K562 (cell line): Measurements from ENCODE around the gene OR10R2. TPM values are rescaled to one million over a fixed set of nuclear protein-coding genes. Genes with fewer than 3 reads are reported as not detected.

Experiments used
- ATAC-seq: fragments of 200-7000 bp; cut with Tn5 transposase; 3 replicates; pipeline ENCODE4 v1.9.1; 2020; ENCODE audit warnings: moderate library complexity
- BruUV-seq: library from RNA; stranded (reverse); fragments of 400-500 nt; replicated peaks from 2 replicates; lab custom pipeline; 2021; lab: Mats Ljungman, UMichigan
- CTCF ChIA-PET: fragments of 300-600 bp; formaldehyde crosslinking; extraction: SDS; loops from one replicate; lab custom pipeline; 2021; ENCODE audit warnings: low intra/inter-chr PET ratio; lab: Yijun Ruan, JAX
- POLR2A ChIA-PET: fragments of 300-600, 350-650 bp; sonication (Branson Sonifier 250); formaldehyde crosslinking; extraction: SDS; loops from one replicate; lab custom pipeline; 2021; ENCODE audit warnings: antibody characterized with exemption, inconsistent platforms; lab: Yijun Ruan, JAX
- DNase-seq, 4 experiments: peaks; one replicate each; pipeline versions ENCODE4 v3.0.0 to v3.0.0-alpha.2; 2011 to 2018; ENCODE audit warnings: low spot score in 3 of 4, mixed read lengths in 3 of 4; ENCODE audit errors: extremely low read depth in 1 of 4
- FAIRE-seq: peaks from 2 replicates; lab custom pipeline; 2011; peaks lifted over from hg19 to GRCh38; lab: Jason Lieb, UNC
- H2AFZ ChIP-seq: 2 replicates; pipeline ENCODE4 v1.6.0; 2011; ENCODE audit warnings: low read depth, low read length, control low read depth, inconsistent platforms
- H3K27ac ChIP-seq: fragments of 200-600 bp; 3 replicates; pipeline ENCODE4 v1.8.0; 2011; ENCODE audit warnings: low read depth, mild to moderate bottlenecking, control low read depth, inconsistent platforms, low read length, moderate library complexity, mixed read lengths; ENCODE audit errors: extremely low read depth
- H3K27me3 ChIP-seq, 2 experiments: fragments of 300-600 bp in 1 of 2; 2 replicates in 1 of 2; 3 replicates in 1 of 2; pipeline versions ENCODE4 v1.6.0 to v1.8.0; 2011; ENCODE audit warnings: inconsistent platforms in 2 of 2, low read length in 2 of 2, mild to moderate bottlenecking in 1 of 2, mixed read lengths in 1 of 2, moderate library complexity in 1 of 2; ENCODE audit not compliant: control insufficient read depth in 2 of 2, insufficient read depth in 2 of 2
- H3K36me3 ChIP-seq: fragments of 300-600 bp; 3 replicates; pipeline ENCODE4 v1.8.0; 2011; ENCODE audit warnings: mild to moderate bottlenecking, low read length, inconsistent platforms; ENCODE audit not compliant: control insufficient read depth, insufficient read depth
- H3K4me1 ChIP-seq, 2 experiments: fragments of 200-600 bp in 1 of 2; replicated peaks in 1 of 2; 2 replicates in 1 of 2; 3 replicates in 1 of 2; pipeline versions ENCODE4 v1.5.1 to v1.8.0; 2011; ENCODE audit warnings: inconsistent platforms in 2 of 2, low read length in 2 of 2, mild to moderate bottlenecking in 1 of 2, mixed read lengths in 1 of 2, moderate library complexity in 1 of 2; ENCODE audit not compliant: control insufficient read depth in 2 of 2, insufficient read depth in 2 of 2
- H3K4me2 ChIP-seq: 2 replicates; pipeline ENCODE4 v1.6.1; 2011; ENCODE audit warnings: low read length, control low read depth, inconsistent platforms, mixed read lengths; ENCODE audit not compliant: insufficient read depth
- H3K4me3 ChIP-seq: fragments of 200-600 bp; sonication (generic), shearing (Covaris generic); 2 replicates; pipeline ENCODE4 v1.5.1; 2016; ENCODE audit warnings: control low read depth, inconsistent platforms
- H3K79me2 ChIP-seq: fragments of 200-600 bp; 3 replicates; pipeline ENCODE4 v1.8.0; 2011; ENCODE audit warnings: low read length, inconsistent platforms; ENCODE audit not compliant: control insufficient read depth, insufficient read depth
- H3K9ac ChIP-seq, 2 experiments: 2 replicates each; pipeline versions ENCODE4 v1.6.0 to v1.6.1; 2011; ENCODE audit warnings: low read depth in 2 of 2, low read length in 2 of 2, control low read depth in 1 of 2, inconsistent platforms in 1 of 2, mild to moderate bottlenecking in 1 of 2, mixed read lengths in 1 of 2; ENCODE audit not compliant: insufficient read depth in 1 of 2
- H3K9me1 ChIP-seq: one replicate; pipeline ENCODE4 v1.6.0; 2011; ENCODE audit warnings: inconsistent platforms, mild to moderate bottlenecking, low read length, moderate library complexity; ENCODE audit not compliant: control insufficient read depth, insufficient read depth
- H3K9me3 ChIP-seq: replicated peaks from 2 replicates; pipeline ENCODE4 v1.5.1; 2011; ENCODE audit warnings: low read depth, low read length, inconsistent platforms; ENCODE audit not compliant: control insufficient read depth, insufficient read depth
- H4K20me1 ChIP-seq: replicated peaks from 2 replicates; pipeline ENCODE4 v1.6.1; 2011; ENCODE audit warnings: low read length, inconsistent platforms, mixed read lengths; ENCODE audit not compliant: control insufficient read depth, insufficient read depth
- CEBPG ChIP-seq, 3 experiments: fragments of 200-800 bp in 1 of 3; sonication (Bioruptor generic) in 1 of 3; sonication (generic) in 1 of 3; formaldehyde crosslinking in 1 of 3; IDR thresholded peaks in 2 of 3; conservative IDR thresholded peaks in 1 of 3; 2 replicates each; pipeline versions ENCODE4 v1.6.1 to v1.8.0; 2016 to 2022; ENCODE audit warnings: missing compliant biosample characterization in 2 of 3, missing genetic modification characterization in 2 of 3, mild to moderate bottlenecking in 1 of 3, missing genetic modification reagents in 1 of 3
- CHD4 ChIP-seq: fragments of 200-600 bp; sonication (generic); IDR thresholded peaks from 3 replicates; pipeline ENCODE4 v1.6.1; 2012; ENCODE audit warnings: low read depth, mild to moderate bottlenecking, mixed read lengths, low read length, inconsistent platforms; ENCODE audit not compliant: insufficient read depth, insufficient replicate concordance, poor library complexity, severe bottlenecking
- CXXC5 ChIP-seq: fragments of 250-450 bp; sonication (Bioruptor Pico); IDR thresholded peaks from 2 replicates; pipeline ENCODE4 v1.8.0; 2022; ENCODE audit warnings: inconsistent platforms, mild to moderate bottlenecking, moderate library complexity
- DDX20 ChIP-seq: fragments of 450-650 bp; IDR thresholded peaks from 2 replicates; pipeline ENCODE4 v1.6.1; 2016; ENCODE audit warnings: missing genetic modification characterization, low read depth, mild to moderate bottlenecking, missing compliant biosample characterization, moderate library complexity
- ID3 ChIP-seq, 2 experiments: fragments of 250-450 bp in 1 of 2; fragments of 450-650 bp in 1 of 2; sonication (Bioruptor Pico) in 1 of 2; IDR thresholded peaks; 2 replicates each; pipeline versions ENCODE4 v1.6.1 to v1.8.0; 2016 to 2021; ENCODE audit warnings: mild to moderate bottlenecking in 2 of 2, moderate library complexity in 2 of 2, missing compliant biosample characterization in 1 of 2, missing genetic modification characterization in 1 of 2
- JUND ChIP-seq, 2 experiments: IDR thresholded peaks; 2 replicates in 1 of 2; 3 replicates in 1 of 2; pipeline ENCODE4 v1.6.1; 2011; ENCODE audit warnings: borderline replicate concordance in 2 of 2, low read depth in 2 of 2, low read length in 2 of 2, improper control_type of control experiment in 1 of 2, missing biosample characterization in 1 of 2, missing genetic modification characterization in 1 of 2, missing genetic modification reagents in 1 of 2
- KLF6 ChIP-seq: fragments of 250-450 bp; sonication (Bioruptor Pico); IDR thresholded peaks from 2 replicates; pipeline ENCODE4 v1.4.0; 2020; ENCODE audit warnings: mild to moderate bottlenecking, moderate library complexity, borderline replicate concordance
- POLR2AphosphoS5 ChIP-seq: IDR thresholded peaks from 2 replicates; pipeline ENCODE4 v1.6.1; 2011; ENCODE audit warnings: mild to moderate bottlenecking, low read depth, low read length, moderate library complexity; ENCODE audit not compliant: control insufficient read depth, insufficient read depth
- PYGO2 ChIP-seq: fragments of 450-650 bp; IDR thresholded peaks from 2 replicates; pipeline ENCODE4 v1.6.1; 2016; ENCODE audit warnings: mild to moderate bottlenecking, missing genetic modification characterization, moderate library complexity, missing compliant biosample characterization
- RB1 ChIP-seq: fragments of 450-650 bp; IDR thresholded peaks from 2 replicates; pipeline ENCODE4 v1.6.1; 2017; ENCODE audit warnings: low read depth, mild to moderate bottlenecking
- SAFB ChIP-seq: fragments of 200-400 bp; formaldehyde crosslinking; IDR thresholded peaks from 2 replicates; pipeline ENCODE4 v1.6.1; 2017; ENCODE audit warnings: low read depth, low read length, borderline replicate concordance
- SMAD1 ChIP-seq: fragments of 150-350 bp; IDR thresholded peaks from 2 replicates; pipeline ENCODE4 v1.6.1; 2014; ENCODE audit warnings: low read length, low read depth; ENCODE audit not compliant: partially characterized antibody
- SNRNP70 ChIP-seq: fragments of 200-400 bp; formaldehyde crosslinking; optimal IDR thresholded peaks from 2 replicates; pipeline ENCODE3; 2017; ENCODE audit warnings: low read depth, low read length
- SP2 ChIP-seq: IDR thresholded peaks from 2 replicates; pipeline ENCODE4 v1.6.1; 2011; ENCODE audit warnings: mild to moderate bottlenecking, low read depth, low read length, moderate library complexity; ENCODE audit not compliant: poor library complexity, severe bottlenecking; ENCODE audit errors: extremely low read depth
- TBL1XR1 ChIP-seq, 2 experiments: IDR thresholded peaks; 2 replicates each; pipeline ENCODE4 v1.6.1; 2012; ENCODE audit warnings: improper control_type of control experiment in 2 of 2, low read length in 2 of 2, mild to moderate bottlenecking in 1 of 2
- ZNF124 ChIP-seq: sonication (generic); formaldehyde crosslinking; IDR thresholded peaks from 2 replicates; pipeline ENCODE4 v1.8.1; 2022; ENCODE audit warnings: missing genetic modification reagents
- ZNF778 ChIP-seq: fragments of 450-650 bp; formaldehyde crosslinking; IDR thresholded peaks from 2 replicates; pipeline ENCODE4 v1.4.0; 2020; ENCODE audit warnings: mild to moderate bottlenecking, moderate library complexity
- in situ Hi-C: fragments of 300-500 bp; cut with MboI; formaldehyde crosslinking; loops from 4 replicates; pipeline ENCODE4 v1.15.0; 2018; ENCODE audit warnings: inconsistent platforms, mixed read lengths
- intact Hi-C: fragments of 100-400 bp; cut with micrococcal nuclease; formaldehyde crosslinking; loops from 2 replicates; pipeline ENCODE4 v1.14.2; 2022
- polyA plus RNA-seq, 8 experiments: library from polyadenylated mRNA; depleted of rRNA in 4 of 8; stranded (reverse) in 5 of 8; unstranded in 3 of 8; fragments of >200 nt; fragmentation: Nextera tagmentation in 2 of 8; fragmentation: Illumina TruSeq in 1 of 8; extraction: Ambion mirVana in 2 of 8; extraction: Trizol in 1 of 8; gene quantifications; 2 replicates each; pipeline versions ENCODE4 v1.2.1 to v1.2.3, GENCODE V29; 2011 to 2014; ENCODE audit warnings: inconsistent platforms in 1 of 8, missing spikeins in 1 of 8
- total RNA-seq, 7 experiments: library from RNA; depleted of rRNA in 6 of 7; stranded (reverse); fragments of >200 nt in 6 of 7; fragmentation: Illumina TruSeq in 2 of 7; extraction: Trizol in 2 of 7; gene quantifications; 2 replicates each; pipeline versions ENCODE4 v1.2.1 to v1.2.3, GENCODE V29; 2011 to 2021; ENCODE audit warnings: low replicate concordance in 1 of 7

The OR10R2 gene
- total and polyA plus RNA-seq, 9 of the 15 experiments (the other 6 are each of a cell fraction or from before 2014, with no cell fraction given): not detected

GRCh38 chr1:158457246-158457645 is 14.8 kb upstream of the OR10R2 start:
- POLR2A ChIA-PET: no interaction called here
- no peak for DNase-seq
- H3K4me3 ChIP-seq: no peak overlapping the region

DNA sequence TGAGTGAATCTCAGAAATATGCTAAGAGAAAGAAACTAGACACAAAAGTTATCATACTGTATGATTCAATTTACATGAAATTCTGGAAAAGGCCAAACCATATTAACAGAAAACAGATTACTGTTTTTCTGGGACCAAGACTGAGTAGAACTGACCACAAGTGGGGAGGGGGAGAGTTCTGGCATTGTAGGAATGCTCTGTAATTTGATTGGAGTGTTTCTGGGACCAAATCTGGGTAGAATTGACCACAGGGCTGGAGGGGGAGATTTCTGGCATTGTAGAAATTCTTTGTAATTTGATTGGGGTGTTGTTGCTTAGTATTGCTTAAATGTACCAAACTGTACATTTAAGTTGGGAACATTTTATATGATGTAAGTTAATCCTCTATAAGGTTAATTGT is 13.8 kb upstream of the OR10R2 start:
- intact Hi-C loops (no loop called here), in situ Hi-C loops (no loop called here)
- Histone ChIP-seq H3K27me3 (no peaks in the 10 kb centered on the region), H3K9ac (no peak overlapping the region), H3K36me3 (no peaks in the 10 kb centered on the region), H3K4me2 (no peak overlapping the region), H3K4me1 (no peaks in the 10 kb centered on the region), H2AFZ (no peak overlapping the region), H3K79me2 (no peaks in the 10 kb centered on the region), H3K9me3 (no peaks in the 10 kb centered on the region), H3K9me1 (no peaks in the 10 kb centered on the region), H3K27ac (no peak overlapping the region), H4K20me1 (no peaks in the 10 kb centered on the region), H3K4me3 (no peak overlapping the region)
- BruUV-seq: no TSS peak
- no peak for DNase-seq
- CTCF ChIA-PET: no interaction called here
- no peak for FAIRE-seq
- ATAC-seq: no peak
- POLR2A ChIA-PET: no interaction called here
- no peak for TF ChIP-seq PYGO2 (tag)
- TF ChIP-seq DDX20 (tag): no peak
- TF ChIP-seq ZNF778 (CRISPR knock-in tag): no peak
- no peak for TF ChIP-seq SAFB
- no peak for TF ChIP-seq SP2
- TF ChIP-seq CHD4: no peak
- TF ChIP-seq JUND (IDR thresholded peaks at IDR 0.05; ENCODE audit: borderline replicate concordance, low read depth, low read length): no peak
- TF ChIP-seq JUND (tag; IDR thresholded peaks at IDR 0.05; ENCODE audit: borderline replicate concordance, low read depth, low read length): no peak
- TF ChIP-seq TBL1XR1 (IDR thresholded peaks at IDR 0.05; ENCODE audit: low read length in 2 of 2): no peak

More at GRCh38 chr1:158457246-158457645, 14.8 kb upstream of the OR10R2 start:
- no peak for TF ChIP-seq SMAD1
- no peak for TF ChIP-seq SNRNP70
- no peak for TF ChIP-seq CEBPG (CRISPR knock-in tag; IDR thresholded peaks at IDR 0.05)
- no peak for TF ChIP-seq CEBPG (tag; conservative IDR thresholded peaks at IDR 0.05 in 1 of 2, IDR thresholded peaks at IDR 0.05 in 1 of 2)
- no peak for TF ChIP-seq KLF6 (CRISPR knock-in tag)
- TF ChIP-seq ID3 (CRISPR knock-in tag; IDR thresholded peaks at IDR 0.05): no peak
- TF ChIP-seq ID3 (tag; IDR thresholded peaks at IDR 0.05): no peak
- TF ChIP-seq CXXC5 (CRISPR knock-in tag): no peak
- TF ChIP-seq POLR2AphosphoS5: no peak
- TF ChIP-seq RB1: no peak
- no peak for TF ChIP-seq ZNF124 (CRISPR knock-in tag)
- no peak for ATAC-seq
- no peaks in the 10 kb centered on the region for H4K20me1 ChIP-seq
- no peaks in the 10 kb centered on the region for H3K9me3 ChIP-seq
- in situ Hi-C loops: no loop called here
- intact Hi-C loops: no loop called here
- no peaks in the 10 kb centered on the region for H3K27me3 ChIP-seq
- CTCF ChIA-PET: no interaction called here
- FAIRE-seq: no peak
- no TSS peak for BruUV-seq
- no peaks in the 10 kb centered on the region for H3K4me1 ChIP-seq
- H3K9ac ChIP-seq: no peak overlapping the region
- H2AFZ ChIP-seq: no peak overlapping the region
- no peak overlapping the region for H3K27ac ChIP-seq
- no peaks in the 10 kb centered on the region for H3K36me3 ChIP-seq
- H3K4me2 ChIP-seq: no peak overlapping the region
- no peaks in the 10 kb centered on the region for H3K9me1 ChIP-seq
- H3K79me2 ChIP-seq: no peaks in the 10 kb centered on the region
